ENCODE results near the gene STK25.

- TF ChIP-seq CTCF (IDR thresholded peaks at IDR 0.05) = no peak
- TF ChIP-seq ELK1 (IDR thresholded peaks at IDR 0.05; ENCODE audit: low read depth, low read length) = no peak
- no peak for TF ChIP-seq EP300 (IDR thresholded peaks at IDR 0.05)
- no peak for TF ChIP-seq POLR2A (IDR thresholded peaks at IDR 0.05; ENCODE audit: low read length)
- TF ChIP-seq ZC3H11A (IDR thresholded peaks at IDR 0.05) = no peak
- TF ChIP-seq RFX5 (IDR thresholded peaks at IDR 0.05) = no peak
- TF ChIP-seq HEYL (CRISPR knock-in tag; IDR thresholded peaks at IDR 0.05) = no peak
- no peak for TF ChIP-seq RARB (CRISPR knock-in tag; IDR thresholded peaks at IDR 0.05)
- TF ChIP-seq RAD21 (conservative IDR thresholded peaks at IDR 0.05 in 1 of 2, IDR thresholded peaks at IDR 0.05 in 1 of 2) = no peak
- TF ChIP-seq PBX3 (IDR thresholded peaks at IDR 0.05) = no peak
- no peak for TF ChIP-seq ZFP36 (IDR thresholded peaks at IDR 0.05; ENCODE audit: borderline replicate concordance, partially characterized antibody)
- TF ChIP-seq CBX2 (IDR thresholded peaks at IDR 0.05; ENCODE audit: borderline replicate concordance, low read depth) = no peak
- TF ChIP-seq CEBPB (IDR thresholded peaks at IDR 0.05) = no peak
- no peak for TF ChIP-seq KDM1A (IDR thresholded peaks at IDR 0.05; ENCODE audit: low read depth)
Observed at GRCh38 chr2:241531161-241531722, 22.9 kb upstream of the STK25 start.

Data from A549 (cell line).